Esophagus muscularis mucosa (tissue), 4 donors: ENCODE measurements around the gene GNB3. TPM values are rescaled to one million over a fixed set of nuclear protein-coding genes. Genes with fewer than 3 reads are reported as not detected.

Source experiments
- DNase-seq: peaks from one replicate; pipeline ENCODE4 v3.0.0-alpha.2; 2017; ENCODE audit errors: extremely low spot score
- H3K27ac ChIP-seq, 4 donors: fragments of 200-600 bp; sonication (generic); replicated peaks in 1 of 4; 1 replicate in 3 of 4; 2 replicates in 1 of 4; pipeline ENCODE4 v1.5.1; 2016 to 2019; ENCODE audit warnings: mild to moderate bottlenecking in 1 of 4
- H3K27me3 ChIP-seq, 4 donors: fragments of 200-600 bp; sonication (generic); one replicate each; pipeline versions ENCODE4 v1.5.1 to v1.6.0; 2016 to 2019
- H3K36me3 ChIP-seq, 4 donors: fragments of 200-600 bp; sonication (generic); one replicate each; pipeline ENCODE4 v1.5.1; 2016 to 2019
- H3K4me1 ChIP-seq, 4 donors: fragments of 200-600 bp; sonication (generic); one replicate each; pipeline ENCODE4 v1.5.1; 2016 to 2019
- H3K4me3 ChIP-seq, 4 donors: fragments of 200-600 bp; sonication (generic); 1 replicate in 2 of 4; 2 replicates in 2 of 4; pipeline ENCODE4 v1.5.1; 2016 to 2019; ENCODE audit warnings: mild to moderate bottlenecking in 4 of 4, moderate library complexity in 1 of 4
- H3K9me3 ChIP-seq, 4 donors: fragments of 200-600 bp; sonication (generic); 1 replicate in 3 of 4; 2 replicates in 1 of 4; pipeline ENCODE4 v1.5.1; 2016 to 2019
- EP300 ChIP-seq: sonication (generic); formaldehyde crosslinking; IDR thresholded peaks from one replicate; pipeline ENCODE4 v1.6.1; 2017; ENCODE audit warnings: antibody characterized with exemption
- POLR2A ChIP-seq: fragments of 450-650 bp; IDR thresholded peaks from one replicate; pipeline ENCODE4 v1.6.1; 2017; ENCODE audit warnings: antibody characterized with exemption, moderate library complexity, mild to moderate bottlenecking, low read depth
- POLR2AphosphoS5 ChIP-seq, 2 donors: sonication (generic); formaldehyde crosslinking; IDR thresholded peaks; one replicate each; pipeline ENCODE4 v1.6.1; 2017; ENCODE audit warnings: antibody characterized with exemption in 2 of 2
- WGBS: methylation state at CpG from one replicate; pipeline ENCODE4 v1.1.5; 2018; 5-methylcytosine and 5-hydroxymethylcytosine counted together
- intact Hi-C: fragments of 100-400 bp; cut with DNase I; formaldehyde crosslinking; loops from one replicate; pipeline ENCODE4 v1.15.1; 2023
- total RNA-seq, 4 donors: library from RNA; depleted of rRNA; stranded (reverse); fragments of >200 nt; gene quantifications; one replicate each; pipeline versions ENCODE4 v1.1.0 to v1.2.1, GENCODE V29; 2016
- TF ChIP-seq, protein P1 (sequence below), 3 experiments: fragments of 200-600 bp in 2 of 3; fragments of 450-650 bp in 1 of 3; sonication (generic) in 2 of 3; IDR thresholded peaks; one replicate each; pipeline ENCODE4 v1.5.1; 2017 to 2019; ENCODE audit warnings: antibody characterized with exemption in 3 of 3, mild to moderate bottlenecking in 2 of 3, moderate library complexity in 1 of 3

The GNB3 gene
- total RNA-seq, 4 donors from 2014 or later, result 0.39 to 1.7 (median 0.46) TPM

DNA sequence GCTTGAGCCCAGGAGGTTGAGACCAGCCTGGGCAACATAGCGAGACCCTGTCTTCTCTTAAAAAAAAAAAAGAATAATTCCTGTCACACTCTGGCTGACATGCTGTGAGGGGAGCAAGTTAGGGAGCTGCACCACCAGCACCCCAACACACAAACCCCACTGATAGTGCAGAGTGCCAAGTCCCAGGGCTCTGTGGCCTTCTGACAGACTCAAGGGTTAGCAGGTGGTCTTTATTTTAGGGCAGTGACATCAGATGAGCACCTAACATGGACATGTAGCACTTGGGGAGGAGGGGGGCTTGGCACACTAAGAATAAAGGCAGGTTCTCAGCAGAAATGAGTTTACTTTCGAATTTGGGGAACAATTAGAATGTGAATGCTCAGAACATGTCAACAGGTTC is 18.1 kb downstream of the GNB3 start:
- Histone ChIP-seq H3K27me3 (no peaks in the 10 kb centered on the region), H3K36me3 (peaks cover 63 to 89% (median 86%) of the 10 kb centered on the region in 4 donors), H3K4me1 (peaks cover 0 to 7% (median 2%) of the 10 kb centered on the region in 4 donors), H3K27ac (no peak overlapping the region), H3K4me3 (no peak overlapping the region), H3K9me3 (no peaks in the 10 kb centered on the region)
- intact Hi-C loops, result no loop called here
- 94% methylated on average over 2 of the region's 2 CpGs for WGBS
- no peak for TF ChIP-seq EP300
- TF ChIP-seq, protein P1, sequence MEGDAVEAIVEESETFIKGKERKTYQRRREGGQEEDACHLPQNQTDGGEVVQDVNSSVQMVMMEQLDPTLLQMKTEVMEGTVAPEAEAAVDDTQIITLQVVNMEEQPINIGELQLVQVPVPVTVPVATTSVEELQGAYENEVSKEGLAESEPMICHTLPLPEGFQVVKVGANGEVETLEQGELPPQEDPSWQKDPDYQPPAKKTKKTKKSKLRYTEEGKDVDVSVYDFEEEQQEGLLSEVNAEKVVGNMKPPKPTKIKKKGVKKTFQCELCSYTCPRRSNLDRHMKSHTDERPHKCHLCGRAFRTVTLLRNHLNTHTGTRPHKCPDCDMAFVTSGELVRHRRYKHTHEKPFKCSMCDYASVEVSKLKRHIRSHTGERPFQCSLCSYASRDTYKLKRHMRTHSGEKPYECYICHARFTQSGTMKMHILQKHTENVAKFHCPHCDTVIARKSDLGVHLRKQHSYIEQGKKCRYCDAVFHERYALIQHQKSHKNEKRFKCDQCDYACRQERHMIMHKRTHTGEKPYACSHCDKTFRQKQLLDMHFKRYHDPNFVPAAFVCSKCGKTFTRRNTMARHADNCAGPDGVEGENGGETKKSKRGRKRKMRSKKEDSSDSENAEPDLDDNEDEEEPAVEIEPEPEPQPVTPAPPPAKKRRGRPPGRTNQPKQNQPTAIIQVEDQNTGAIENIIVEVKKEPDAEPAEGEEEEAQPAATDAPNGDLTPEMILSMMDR (IDR thresholded peaks at IDR 0.05), result no peak
- TF ChIP-seq POLR2AphosphoS5 (IDR thresholded peaks at IDR 0.05), result no peak
- TF ChIP-seq POLR2A, result no peak
- DNase-seq, result no peak

DNA sequence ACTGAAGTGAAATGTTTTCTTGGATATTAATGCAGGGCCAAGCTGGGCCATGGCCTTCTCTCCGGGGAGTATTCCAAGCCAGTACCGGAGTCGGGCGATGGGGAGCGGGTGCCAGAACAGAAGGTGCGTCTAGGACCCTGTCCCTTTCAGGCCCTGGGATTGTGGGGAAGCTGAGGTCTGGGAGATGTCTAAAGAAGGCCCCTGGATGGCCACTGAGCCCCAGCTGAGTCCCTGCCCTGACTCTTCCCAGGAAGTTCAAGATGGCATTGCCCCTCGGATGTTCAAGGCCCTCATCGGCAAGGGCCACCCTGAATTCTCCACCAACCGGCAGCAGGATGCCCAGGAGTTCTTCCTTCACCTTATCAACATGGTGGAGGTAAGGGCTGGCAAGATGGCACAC is 19.4 kb downstream of the GNB3 start:
- Histone ChIP-seq H3K36me3 (peaks cover 71 to 99% (median 99%) of the 10 kb centered on the region in 4 donors), H3K4me1 (no peaks in the 10 kb centered on the region), H3K27ac (no peak overlapping the region), H3K4me3 (no peak overlapping the region), H3K9me3 (no peaks in the 10 kb centered on the region), H3K27me3 (no peaks in the 10 kb centered on the region)
- DNase-seq, result no peak
- 95% methylated on average over 8 of the region's 9 CpGs for WGBS
- TF ChIP-seq POLR2AphosphoS5 (IDR thresholded peaks at IDR 0.05) (no peak), POLR2A (no peak), EP300 (no peak)
- TF ChIP-seq, protein P1 (IDR thresholded peaks at IDR 0.05), result no peak
- intact Hi-C loops, result loop anchor here (5.0 kb wide), 1 partner anchor 47 kb away; no protein-coding TSS in a partner anchor

DNA sequence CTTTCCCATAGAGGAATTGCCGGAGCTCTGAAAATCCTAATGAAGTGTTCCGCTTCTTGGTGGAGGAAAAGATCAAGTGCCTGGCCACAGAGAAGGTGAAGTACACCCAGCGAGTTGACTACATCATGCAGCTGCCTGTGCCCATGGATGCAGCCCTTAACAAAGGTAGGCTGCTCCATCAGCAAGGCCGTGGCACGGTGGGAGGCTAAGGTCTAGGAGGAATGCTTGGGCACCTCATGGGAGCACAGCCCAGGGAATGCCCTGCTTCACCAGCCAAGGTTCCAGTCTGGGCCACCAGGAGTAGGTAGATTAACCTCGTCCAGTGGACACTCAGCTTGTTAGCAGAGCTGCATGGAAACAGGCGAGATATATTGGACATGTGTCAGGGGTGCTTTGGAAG is 20.2 kb downstream of the GNB3 start:
- Histone ChIP-seq H3K9me3 (no peaks in the 10 kb centered on the region), H3K27me3 (no peaks in the 10 kb centered on the region), H3K4me3 (no peak overlapping the region), H3K4me1 (no peaks in the 10 kb centered on the region), H3K36me3 (peaks cover 66 to 100% (median 97%) of the 10 kb centered on the region in 4 donors), H3K27ac (no peak overlapping the region)
- 92% methylated on average over 7 of the region's 7 CpGs for WGBS
- intact Hi-C loops, result loop anchor here (5.0 kb wide), 1 partner anchor 46 kb away; no protein-coding TSS in a partner anchor
- TF ChIP-seq POLR2AphosphoS5 (IDR thresholded peaks at IDR 0.05), result no peak
- TF ChIP-seq, protein P1 (IDR thresholded peaks at IDR 0.05), result no peak
- no peak for TF ChIP-seq EP300
- TF ChIP-seq POLR2A, result no peak
- DNase-seq, result no peak

DNA sequence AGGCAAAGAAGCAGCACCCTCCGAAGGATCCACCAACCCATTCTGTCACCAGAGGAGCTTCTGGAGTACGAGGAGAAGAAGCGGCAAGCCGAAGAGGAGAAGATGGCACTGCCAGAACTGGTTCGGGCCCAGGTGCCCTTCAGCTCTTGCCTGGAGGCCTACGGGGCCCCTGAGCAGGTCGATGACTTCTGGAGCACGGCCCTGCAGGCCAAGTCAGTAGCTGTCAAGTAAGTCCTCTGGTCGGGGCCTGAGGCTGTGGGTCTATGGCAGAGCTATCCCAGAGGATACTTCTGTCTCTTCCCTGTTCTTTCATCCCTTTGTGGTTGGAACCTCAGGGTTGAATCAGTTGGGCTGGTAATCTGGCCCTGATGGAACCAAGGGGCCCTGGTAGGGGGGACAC is 20.7 kb downstream of the GNB3 start:
- DNase-seq, result no peak
- Histone ChIP-seq H3K4me1 (peaks cover under 1 to 2% (median 1%) of the 10 kb centered on the region in 4 donors), H3K4me3 (no peak overlapping the region), H3K27ac (no peak overlapping the region), H3K36me3 (peaks cover 62 to 98% (median 95%) of the 10 kb centered on the region in 4 donors), H3K9me3 (no peaks in the 10 kb centered on the region), H3K27me3 (no peaks in the 10 kb centered on the region)
- intact Hi-C loops, result loop anchor here (5.0 kb wide), 1 partner anchor 46 kb away; no protein-coding TSS in a partner anchor
- 95% methylated on average over 8 of the region's 9 CpGs for WGBS
- no peak for TF ChIP-seq POLR2A
- TF ChIP-seq, protein P1 (IDR thresholded peaks at IDR 0.05), result no peak
- no peak for TF ChIP-seq POLR2AphosphoS5 (IDR thresholded peaks at IDR 0.05)
- TF ChIP-seq EP300, result no peak

DNA sequence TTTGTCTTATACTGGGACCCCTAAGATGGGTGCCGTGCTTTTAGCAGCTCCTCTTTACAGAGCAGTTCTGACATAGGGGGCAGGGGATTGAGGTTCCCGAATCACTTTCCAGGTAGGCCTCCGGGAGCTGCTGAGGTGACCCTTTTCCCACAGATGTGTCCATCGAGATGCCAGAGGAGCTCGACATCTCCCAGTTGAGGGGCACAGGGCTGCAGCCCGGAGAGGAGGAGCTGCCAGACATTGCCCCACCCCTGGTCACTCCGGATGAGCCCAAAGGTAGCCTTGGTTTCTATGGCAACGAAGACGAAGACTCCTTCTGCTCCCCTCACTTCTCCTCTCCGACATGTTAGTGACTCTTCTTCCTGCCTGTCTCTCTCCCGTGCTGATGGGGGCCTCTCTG is 22.3 kb downstream of the GNB3 start:
- TF ChIP-seq POLR2A (no peak), POLR2AphosphoS5 (IDR thresholded peaks at IDR 0.05) (no peak), EP300 (no peak)
- TF ChIP-seq, protein P1 (IDR thresholded peaks at IDR 0.05), result no peak
- WGBS, result 96% methylated on average over 11 of the region's 11 CpGs

More for the DNA sequence above, 22.3 kb downstream of the GNB3 start:
- H3K36me3 ChIP-seq, result peaks cover 51 to 82% (median 78%) of the 10 kb centered on the region in 4 donors
- no peak for DNase-seq
- H3K9me3 ChIP-seq, result no peaks in the 10 kb centered on the region
- peaks cover 7 to 10% (median 9%) of the 10 kb centered on the region in 4 donors for H3K4me1 ChIP-seq
- no peak overlapping the region for H3K27ac ChIP-seq
- no peak overlapping the region for H3K4me3 ChIP-seq
- intact Hi-C loops, result loop anchor here (5.0 kb wide), 1 partner anchor 44 kb away; no protein-coding TSS in a partner anchor
- H3K27me3 ChIP-seq, result no peaks in the 10 kb centered on the region
